Loucy (cell line): ENCODE measurements around the gene LCT.
A peak's percentile ranks its signal among the peaks of the same experiment; 100 is the strongest.

Source experiments
- H2AFZ ChIP-seq: fragments of 200-600 bp; sonication (generic); 2 replicates; pipeline ENCODE4 v1.6.0; 2016; ENCODE audit warnings: antibody characterized with exemption, mild to moderate bottlenecking, low read length, moderate library complexity
- H3F3A ChIP-seq: fragments of 200-600 bp; 2 replicates; pipeline ENCODE4 v1.6.0; 2016; ENCODE audit warnings: antibody characterized with exemption, low read depth, mild to moderate bottlenecking
- H3K27me3 ChIP-seq: fragments of 200-600 bp; sonication (generic); 2 replicates; pipeline ENCODE4 v1.6.1; 2014; ENCODE audit warnings: low read length, mild to moderate bottlenecking; ENCODE audit not compliant: insufficient read depth, poor library complexity, severe bottlenecking
- H3K36me3 ChIP-seq: fragments of 200-600 bp; sonication (generic); 2 replicates; pipeline ENCODE4 v1.6.1; 2016; ENCODE audit warnings: low read length; ENCODE audit not compliant: insufficient read depth
- H3K4me1 ChIP-seq: fragments of 200-600 bp; sonication (generic); 2 replicates; pipeline ENCODE4 v1.5.1; 2014; ENCODE audit warnings: low read length, mild to moderate bottlenecking; ENCODE audit not compliant: insufficient read depth, poor library complexity, severe bottlenecking
- H3K4me2 ChIP-seq: fragments of 200-600 bp; sonication (generic); 2 replicates; pipeline ENCODE4 v1.6.0; 2014; ENCODE audit warnings: antibody characterized with exemption, low read length, low read depth, mild to moderate bottlenecking; ENCODE audit not compliant: poor library complexity, severe bottlenecking
- H3K4me3 ChIP-seq: fragments of 200-600 bp; sonication (generic); 2 replicates; pipeline ENCODE4 v1.5.1; 2014; ENCODE audit warnings: low read length, mild to moderate bottlenecking, mixed read lengths; ENCODE audit not compliant: poor library complexity, severe bottlenecking
- H3K79me2 ChIP-seq: fragments of 200-600 bp; sonication (generic); 2 replicates; pipeline ENCODE4 v1.6.1; 2014; ENCODE audit warnings: low read length; ENCODE audit not compliant: insufficient read depth
- H3K9ac ChIP-seq: fragments of 200-600 bp; sonication (generic); 2 replicates; pipeline ENCODE4 v1.6.0; 2014; ENCODE audit warnings: mild to moderate bottlenecking, low read depth, low read length, moderate library complexity; ENCODE audit not compliant: poor library complexity, severe bottlenecking
- H3K9me2 ChIP-seq: fragments of 200-600 bp; sonication (generic); replicated peaks from 2 replicates; pipeline ENCODE4 v1.6.1; 2016; ENCODE audit warnings: low read depth, low read length, mixed read lengths
- H3K9me3 ChIP-seq: fragments of 200-600 bp; sonication (generic); 2 replicates; pipeline ENCODE4 v1.6.1; 2014; ENCODE audit warnings: mild to moderate bottlenecking, antibody characterized with exemption, low read length, low read depth; ENCODE audit not compliant: insufficient read depth
- H4K20me1 ChIP-seq: fragments of 200-600 bp; sonication (generic); 2 replicates; pipeline ENCODE4 v1.6.0; 2014; ENCODE audit warnings: antibody characterized with exemption, low read length, mild to moderate bottlenecking; ENCODE audit not compliant: insufficient read depth, poor library complexity, severe bottlenecking
- EZH2phosphoT487 ChIP-seq: fragments of 200-600 bp; IDR thresholded peaks from 2 replicates; pipeline ENCODE4 v1.6.1; 2018; ENCODE audit warnings: antibody characterized with exemption, mild to moderate bottlenecking, moderate library complexity, borderline replicate concordance
- TF ChIP-seq, protein P1 (sequence below): fragments of 200-600 bp; sonication (generic); conservative IDR thresholded peaks from 2 replicates; pipeline ENCODE4 v1.5.1; 2014; ENCODE audit warnings: mild to moderate bottlenecking, antibody characterized with exemption, low read length

The LCT gene

DNA sequence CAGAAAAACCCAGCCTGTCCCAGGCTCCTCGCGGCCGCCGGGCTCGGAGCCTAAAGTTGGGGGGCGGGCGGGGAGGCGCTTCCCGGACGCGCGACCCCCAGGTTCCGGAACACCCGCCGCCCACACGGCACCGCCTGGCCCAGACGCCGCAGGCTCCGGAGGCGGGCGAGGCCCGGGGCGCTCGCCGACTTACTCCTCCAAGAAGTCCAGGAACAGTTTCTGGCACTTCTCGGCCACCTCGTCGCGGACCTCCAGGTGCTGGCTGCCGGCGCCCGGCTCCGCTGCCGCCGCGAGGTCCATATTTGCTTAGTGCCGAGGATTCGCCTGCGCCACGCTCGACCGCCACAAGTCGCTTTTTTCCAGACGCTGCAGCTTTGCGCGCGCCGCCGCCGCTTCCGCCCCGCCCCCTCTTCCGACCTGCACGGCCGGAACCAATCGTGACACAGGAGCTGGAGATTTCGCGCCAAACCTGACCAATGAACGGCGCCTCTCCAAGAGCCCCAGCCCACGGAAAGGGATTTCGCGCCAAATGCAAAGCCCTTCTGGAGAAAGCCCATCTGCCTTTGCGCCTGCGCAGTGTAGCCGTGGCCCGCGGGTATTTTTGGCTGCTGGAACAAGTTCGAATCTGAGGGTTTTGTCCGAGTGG lies 39.2 kb upstream of the LCT start, which contains the start of gene MCM6:
TSS of gene MCM6 (minus strand) at position 378 of the 646 bp plus-strand sequence. CDS start at position 300, 78 bp downstream.
- H3K79me2 ChIP-seq, result peaks cover 50% of the 10 kb centered on the region
- peak within 1 kb of the TSS; percentile 99 for H3K4me3 ChIP-seq
- H3K9me3 ChIP-seq, result no peaks in the 10 kb centered on the region
- no peaks in the 10 kb centered on the region for H3K9me2 ChIP-seq
- H3K9ac ChIP-seq, result peak within 1 kb of the TSS; percentile 98
- H3K36me3 ChIP-seq, result peaks cover 12% of the 10 kb centered on the region; the same call in 1 of the 2 replicates
- H3F3A ChIP-seq, result no peaks in the 10 kb centered on the region
- peaks cover 35% of the 10 kb centered on the region for H4K20me1 ChIP-seq
- H3K4me2 ChIP-seq, result peak within 1 kb of the TSS; percentile 91
- peaks cover 37% of the 10 kb centered on the region for H3K4me1 ChIP-seq
- no peaks in the 10 kb centered on the region for H3K27me3 ChIP-seq
- peak within 1 kb of the TSS; percentile 95 for H2AFZ ChIP-seq
- TF ChIP-seq EZH2phosphoT487, result no peak
- TF ChIP-seq, protein P1, sequence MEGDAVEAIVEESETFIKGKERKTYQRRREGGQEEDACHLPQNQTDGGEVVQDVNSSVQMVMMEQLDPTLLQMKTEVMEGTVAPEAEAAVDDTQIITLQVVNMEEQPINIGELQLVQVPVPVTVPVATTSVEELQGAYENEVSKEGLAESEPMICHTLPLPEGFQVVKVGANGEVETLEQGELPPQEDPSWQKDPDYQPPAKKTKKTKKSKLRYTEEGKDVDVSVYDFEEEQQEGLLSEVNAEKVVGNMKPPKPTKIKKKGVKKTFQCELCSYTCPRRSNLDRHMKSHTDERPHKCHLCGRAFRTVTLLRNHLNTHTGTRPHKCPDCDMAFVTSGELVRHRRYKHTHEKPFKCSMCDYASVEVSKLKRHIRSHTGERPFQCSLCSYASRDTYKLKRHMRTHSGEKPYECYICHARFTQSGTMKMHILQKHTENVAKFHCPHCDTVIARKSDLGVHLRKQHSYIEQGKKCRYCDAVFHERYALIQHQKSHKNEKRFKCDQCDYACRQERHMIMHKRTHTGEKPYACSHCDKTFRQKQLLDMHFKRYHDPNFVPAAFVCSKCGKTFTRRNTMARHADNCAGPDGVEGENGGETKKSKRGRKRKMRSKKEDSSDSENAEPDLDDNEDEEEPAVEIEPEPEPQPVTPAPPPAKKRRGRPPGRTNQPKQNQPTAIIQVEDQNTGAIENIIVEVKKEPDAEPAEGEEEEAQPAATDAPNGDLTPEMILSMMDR, result no peak

DNA sequence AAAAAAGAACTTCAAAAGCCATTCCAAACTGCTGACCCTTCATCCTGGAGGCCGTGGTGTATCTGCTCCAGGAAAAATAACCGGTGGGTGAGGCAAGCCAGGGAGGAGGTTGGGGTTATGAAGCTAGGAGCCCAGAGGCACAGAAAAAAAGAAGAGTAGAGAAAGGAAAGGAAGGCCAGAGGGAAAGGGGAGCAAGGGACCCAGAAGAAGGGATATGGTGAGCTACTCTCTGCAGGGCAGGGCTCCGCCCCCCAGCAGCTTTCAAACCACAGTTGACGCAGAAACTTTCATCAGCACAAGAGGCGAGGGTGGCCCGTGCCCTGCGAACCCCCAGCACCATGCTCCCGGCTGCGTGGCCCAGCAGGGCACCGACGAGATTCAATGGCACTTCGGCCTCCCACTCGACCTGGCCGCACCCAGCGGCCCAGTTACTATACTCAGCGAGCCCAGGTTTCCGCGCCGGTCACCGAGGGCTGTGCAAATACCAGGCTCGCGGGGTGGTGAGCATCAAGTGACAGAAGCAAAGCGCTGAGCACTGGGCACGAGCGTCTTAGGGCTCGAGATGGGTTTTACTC lies 38.6 kb upstream of the LCT start:
- Histone ChIP-seq H3K9me3 (no peaks in the 10 kb centered on the region), H3K4me2 (peak overlapping the region; percentile 91), H3K36me3 (peaks cover 16% of the 10 kb centered on the region; the same call in 1 of the 2 replicates), H4K20me1 (peaks cover 39% of the 10 kb centered on the region), H3K9me2 (no peaks in the 10 kb centered on the region), H3K9ac (peak overlapping the region; percentile 98), H3K79me2 (peaks cover 57% of the 10 kb centered on the region), H3K4me1 (peaks cover 37% of the 10 kb centered on the region), H3K4me3 (peak overlapping the region; percentile 99), H2AFZ (peak overlapping the region; percentile 66), H3K27me3 (no peaks in the 10 kb centered on the region), H3F3A (no peaks in the 10 kb centered on the region)
- TF ChIP-seq, protein P1, result no peak
- TF ChIP-seq EZH2phosphoT487, result no peak

DNA sequence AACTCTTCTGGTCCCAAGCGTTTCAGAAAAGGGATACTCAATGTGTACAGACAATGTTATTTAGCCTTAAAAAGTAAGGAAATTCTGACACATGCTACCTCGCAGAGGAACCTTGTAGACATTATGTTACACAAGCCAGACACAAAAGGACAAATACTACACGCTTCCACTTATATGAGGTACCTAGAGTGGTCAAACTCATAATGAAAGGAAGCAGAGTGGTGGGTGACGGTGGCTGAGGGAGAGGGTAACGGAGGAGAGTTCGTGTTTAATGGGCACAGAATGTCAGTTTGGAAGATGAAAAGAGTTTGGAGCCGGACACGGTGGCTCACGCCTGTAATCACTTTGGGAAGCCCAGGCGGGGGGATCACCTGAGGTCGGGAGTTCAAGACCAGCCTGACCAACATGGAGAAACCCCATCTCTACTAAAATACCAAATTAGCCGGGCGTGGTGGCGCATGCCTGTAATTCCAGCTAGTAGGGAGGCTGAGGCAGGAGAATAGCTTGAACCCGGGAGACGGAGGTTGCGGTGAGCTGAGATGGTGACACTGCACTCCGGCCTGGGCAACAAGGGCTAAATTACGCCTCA lies 37.9 kb upstream of the LCT start:
- peaks cover 39% of the 10 kb centered on the region for H4K20me1 ChIP-seq
- peak overlapping the region; percentile 98 for H3K9ac ChIP-seq
- H3K4me2 ChIP-seq, result peak overlapping the region; percentile 91
- H3K9me2 ChIP-seq, result no peaks in the 10 kb centered on the region
- H3K27me3 ChIP-seq, result no peaks in the 10 kb centered on the region
- H3K79me2 ChIP-seq, result peaks cover 64% of the 10 kb centered on the region
- no peaks in the 10 kb centered on the region for H3K9me3 ChIP-seq
- H2AFZ ChIP-seq, result no peak overlapping the region
- H3K4me3 ChIP-seq, result peak overlapping the region; percentile 99
- TF ChIP-seq, protein P1, result no peak
- no peak for TF ChIP-seq EZH2phosphoT487
- peaks cover 40% of the 10 kb centered on the region for H3K4me1 ChIP-seq
- H3F3A ChIP-seq, result no peaks in the 10 kb centered on the region
- peaks cover 23% of the 10 kb centered on the region for H3K36me3 ChIP-seq
